ENCODE results near the gene KCNJ1.

The KCNJ1 gene

DNA sequence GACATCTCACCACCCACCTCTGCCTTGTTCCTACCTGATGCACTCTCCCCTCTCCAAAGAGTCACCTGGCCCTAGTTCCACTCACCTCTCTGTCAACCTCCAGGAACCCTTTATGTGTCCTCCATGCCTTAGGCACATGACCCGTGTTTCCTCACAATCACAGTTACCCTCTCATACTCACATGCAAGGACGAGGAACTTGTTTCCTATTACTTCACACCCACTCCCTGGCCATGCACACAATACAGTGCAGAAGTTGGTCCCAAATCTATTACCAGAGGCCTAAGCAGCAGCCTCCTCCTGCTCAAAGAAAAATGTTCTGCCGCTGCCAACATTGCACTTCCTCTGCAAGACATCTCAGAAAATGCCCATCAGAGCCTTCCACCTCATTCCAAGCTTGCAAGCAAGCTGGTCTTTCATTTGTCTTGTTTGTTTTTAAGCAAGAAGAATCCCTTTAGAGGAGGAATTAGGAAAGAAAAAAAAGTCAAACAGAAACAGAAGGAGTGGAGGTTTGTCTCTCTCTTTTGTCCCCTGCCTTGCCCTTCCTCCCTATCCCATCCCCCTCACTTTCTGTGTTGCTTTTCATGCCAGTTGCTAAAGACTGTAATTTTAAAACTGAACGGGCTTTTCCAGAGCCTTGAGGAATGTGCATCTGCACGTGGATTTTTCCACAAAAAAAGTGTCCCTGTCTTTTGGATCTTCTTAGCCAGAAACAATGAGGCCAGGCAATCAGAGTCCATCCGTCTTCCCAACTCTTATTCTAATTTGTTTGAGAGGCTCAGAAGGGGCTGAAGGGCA, 63.4 kb downstream of the KCNJ1 start:
- TF ChIP-seq, protein P1, sequence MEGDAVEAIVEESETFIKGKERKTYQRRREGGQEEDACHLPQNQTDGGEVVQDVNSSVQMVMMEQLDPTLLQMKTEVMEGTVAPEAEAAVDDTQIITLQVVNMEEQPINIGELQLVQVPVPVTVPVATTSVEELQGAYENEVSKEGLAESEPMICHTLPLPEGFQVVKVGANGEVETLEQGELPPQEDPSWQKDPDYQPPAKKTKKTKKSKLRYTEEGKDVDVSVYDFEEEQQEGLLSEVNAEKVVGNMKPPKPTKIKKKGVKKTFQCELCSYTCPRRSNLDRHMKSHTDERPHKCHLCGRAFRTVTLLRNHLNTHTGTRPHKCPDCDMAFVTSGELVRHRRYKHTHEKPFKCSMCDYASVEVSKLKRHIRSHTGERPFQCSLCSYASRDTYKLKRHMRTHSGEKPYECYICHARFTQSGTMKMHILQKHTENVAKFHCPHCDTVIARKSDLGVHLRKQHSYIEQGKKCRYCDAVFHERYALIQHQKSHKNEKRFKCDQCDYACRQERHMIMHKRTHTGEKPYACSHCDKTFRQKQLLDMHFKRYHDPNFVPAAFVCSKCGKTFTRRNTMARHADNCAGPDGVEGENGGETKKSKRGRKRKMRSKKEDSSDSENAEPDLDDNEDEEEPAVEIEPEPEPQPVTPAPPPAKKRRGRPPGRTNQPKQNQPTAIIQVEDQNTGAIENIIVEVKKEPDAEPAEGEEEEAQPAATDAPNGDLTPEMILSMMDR (IDR thresholded peaks at IDR 0.05; ENCODE audit: control extremely low read depth, extremely low read depth, low read depth, missing control alignments): no peak
- CTCF ChIA-PET: interaction anchor here (1.1 to 1.8 kb wide), 6 partner anchors 8 to 633 kb away, joined by 3 to 4 read pairs (median 4); no protein-coding TSS in a partner anchor
- DNase-seq (ENCODE audit: extremely low spot score): no peak
- POLR2A ChIA-PET: no interaction called here

DNA sequence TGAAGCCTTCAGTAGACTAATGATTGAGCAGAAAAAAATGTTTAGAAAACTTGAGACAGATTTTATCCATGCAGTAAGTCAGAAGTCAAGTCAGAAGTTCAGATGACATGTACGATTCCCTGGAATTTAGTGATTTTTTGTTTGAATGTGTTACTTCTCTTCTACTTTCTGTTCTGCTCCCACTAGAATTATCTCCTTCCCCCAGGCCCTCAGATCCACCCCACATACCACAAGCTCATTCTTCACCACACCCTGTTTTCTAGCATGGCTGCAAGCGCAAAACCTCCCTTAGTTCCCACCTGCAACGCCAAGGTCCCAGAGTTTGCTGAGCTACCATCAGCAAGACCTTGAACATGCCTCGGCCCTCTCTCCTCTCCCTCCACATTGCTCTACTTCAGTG, 64.1 kb downstream of the KCNJ1 start:
- ChIA-PET CTCF (interaction anchor here (1.1 to 1.8 kb wide), 8 partner anchors 9 to 633 kb away, joined by 3 to 4 read pairs (median 4); no protein-coding TSS in a partner anchor), POLR2A (no interaction called here)
- TF ChIP-seq, protein P1 (IDR thresholded peaks at IDR 0.05; ENCODE audit: control extremely low read depth, extremely low read depth, low read depth, missing control alignments): no peak
- no peak for DNase-seq (ENCODE audit: extremely low spot score)

DNA sequence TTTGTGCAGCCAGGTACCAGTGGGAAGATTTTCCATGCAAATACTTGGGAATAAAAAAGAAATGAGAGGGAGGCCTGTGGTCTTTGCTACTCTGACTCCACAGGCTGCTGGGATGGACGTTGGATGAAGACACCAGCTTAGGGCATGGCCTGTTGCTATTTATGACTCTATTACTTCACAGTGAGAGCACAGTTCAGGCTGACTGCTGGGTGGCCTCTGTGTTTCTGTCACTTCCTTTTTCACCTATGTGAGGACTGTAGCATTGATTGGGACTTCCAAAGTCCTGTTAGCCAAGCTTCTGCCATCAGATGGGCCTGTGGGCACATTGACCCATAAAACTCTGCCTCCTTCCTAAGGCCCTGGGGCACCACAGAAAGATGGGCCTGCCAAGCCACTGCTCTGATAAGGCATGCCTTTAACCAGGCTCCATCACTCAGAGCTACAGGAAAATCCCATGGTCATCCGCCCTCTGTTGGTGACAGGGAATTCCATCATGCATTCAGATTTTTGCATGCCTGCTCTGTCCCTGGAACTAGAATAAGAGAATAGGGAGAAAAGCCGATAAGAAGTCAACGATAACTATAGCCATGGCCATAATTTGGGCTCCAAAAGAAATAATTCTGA, 64.6 kb downstream of the KCNJ1 start:
- DNase-seq (ENCODE audit: extremely low spot score): no peak
- ChIA-PET CTCF (interaction anchor here (1.1 to 1.8 kb wide), 6 partner anchors 9 to 632 kb away, joined by 3 to 4 read pairs (median 4); no protein-coding TSS in a partner anchor), POLR2A (no interaction called here)
- TF ChIP-seq, protein P1 (IDR thresholded peaks at IDR 0.05; ENCODE audit: control extremely low read depth, extremely low read depth, low read depth, missing control alignments): peak; percentile 20

DNA sequence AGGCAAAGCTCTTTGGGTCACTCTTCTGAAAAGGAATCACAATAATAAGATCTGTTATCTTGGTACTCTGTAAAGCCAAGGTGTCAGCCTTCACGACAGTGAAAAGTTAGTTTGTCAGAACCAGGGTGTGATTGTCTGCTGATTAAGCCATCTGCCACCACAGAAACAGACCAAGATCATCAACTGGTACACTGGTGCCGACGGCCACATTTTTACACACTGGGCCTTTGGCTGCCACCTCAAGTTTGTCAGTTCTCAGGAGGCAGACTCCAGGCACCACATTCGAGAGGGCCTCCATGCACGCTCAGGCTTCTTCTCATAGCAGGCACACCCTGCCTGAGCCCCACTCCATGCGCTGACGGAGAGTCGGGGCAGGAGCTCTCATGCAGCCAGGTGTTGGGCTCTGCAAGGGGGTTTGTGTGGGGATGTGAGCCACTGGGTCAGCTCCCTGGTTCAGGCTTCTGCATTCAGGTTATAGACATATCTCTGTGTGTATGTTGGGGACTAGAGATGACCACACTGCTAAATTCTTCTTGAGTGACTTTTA, 66.2 kb downstream of the KCNJ1 start:
- DNase-seq (ENCODE audit: extremely low spot score): no peak
- TF ChIP-seq, protein P1 (IDR thresholded peaks at IDR 0.05; ENCODE audit: control extremely low read depth, extremely low read depth, low read depth, missing control alignments): no peak
- CTCF ChIA-PET: interaction anchor here (1.0 to 1.8 kb wide), 4 partner anchors 9 to 643 kb away, joined by 3 to 5 read pairs (median 4); no protein-coding TSS in a partner anchor
- POLR2A ChIA-PET: no interaction called here

DNA sequence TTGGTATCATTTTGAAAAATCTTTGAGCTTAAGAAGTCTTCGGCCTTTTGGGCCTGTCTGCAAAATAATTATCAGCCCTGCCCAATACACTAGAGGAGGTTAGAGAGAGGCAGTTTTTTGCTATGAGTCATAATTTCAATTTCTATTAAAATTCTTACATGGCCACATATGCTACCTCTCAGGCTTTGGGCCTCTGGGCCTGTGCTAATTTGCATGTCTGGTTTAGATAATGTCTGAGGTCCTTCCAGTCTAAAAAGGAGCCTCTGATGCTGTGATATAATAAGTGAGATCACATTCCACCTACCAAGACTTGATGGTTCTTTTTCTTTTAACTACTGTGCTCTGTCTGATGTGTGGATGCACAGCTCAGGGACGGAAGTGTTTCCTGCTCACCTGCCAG, 70.8 kb downstream of the KCNJ1 start:
- CTCF ChIA-PET: interaction anchor here (1.8 to 3.1 kb wide), 2 partner anchors 34 to 39 kb away, joined by 6 to 11 read pairs; no protein-coding TSS in a partner anchor
- TF ChIP-seq, protein P1 (IDR thresholded peaks at IDR 0.05; ENCODE audit: control extremely low read depth, extremely low read depth, low read depth, missing control alignments): no peak
- peak; percentile 69 for DNase-seq (ENCODE audit: extremely low spot score)
- POLR2A ChIA-PET: no interaction called here

DNA sequence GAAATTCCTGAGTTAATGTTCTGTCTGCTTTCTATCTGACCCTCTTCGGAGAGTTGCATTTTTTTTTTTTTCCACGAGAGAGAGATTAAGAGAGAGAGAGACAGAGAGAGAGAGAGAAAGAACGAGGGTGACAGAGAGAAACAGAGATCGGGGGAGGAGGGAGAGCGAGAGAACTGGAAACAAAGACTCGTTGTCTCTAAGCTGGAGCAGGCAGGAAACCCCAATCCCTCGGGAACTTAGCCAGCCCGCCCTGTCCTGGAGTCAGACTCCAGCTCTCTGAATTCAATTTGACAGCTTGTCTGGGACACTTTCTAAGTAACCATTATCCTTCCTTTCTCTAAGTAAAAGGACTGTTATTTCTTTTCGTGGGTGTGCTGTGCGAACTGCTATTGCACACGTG, 76.9 kb downstream of the KCNJ1 start:
- TF ChIP-seq, protein P1 (IDR thresholded peaks at IDR 0.05; ENCODE audit: control extremely low read depth, extremely low read depth, low read depth, missing control alignments): no peak
- no peak for DNase-seq (ENCODE audit: extremely low spot score)
- ChIA-PET POLR2A (no interaction called here), CTCF (interaction anchor here (0.7 to 1.0 kb wide), 2 partner anchors 14 to 618 kb away, joined by 3 read pairs; no protein-coding TSS in a partner anchor)
